ENCODE data around the gene KCNMB3. TPM values are rescaled to one million over a fixed set of nuclear protein-coding genes. Genes with fewer than 3 reads are reported as not detected.

The KCNMB3 gene
- total RNA-seq: under 0.01 and 1.4 TPM in 2 replicates

GRCh38 chr3:179250803-179251476 is at the start of gene KCNMB3:
Gene KCNMB3, minus strand, starts transcription at chr3:179251114. Its CDS starts 124 bp downstream, at chr3:179250990.

Other genes with a start within 250 kb of the KCNMB3 start
- gene ZMAT3, start 179.3 kb downstream of the KCNMB3 start, total RNA-seq: 22.8 and 49.1 TPM in 2 replicates
- 12.8 and 13.1 TPM in 2 replicates for gene PIK3CA, start 102.8 kb downstream of the KCNMB3 start, total RNA-seq
- gene ZNF639, start 71.9 kb upstream of the KCNMB3 start, total RNA-seq: 41.2 and 45.7 TPM in 2 replicates
- gene MFN1, start 96.6 kb upstream of the KCNMB3 start, total RNA-seq: 19.5 and 26.5 TPM in 2 replicates
- gene GNB4, start 200.4 kb upstream of the KCNMB3 start, total RNA-seq: 47.5 and 50.4 TPM in 2 replicates

Data from epithelial cell of alveolus of lung (primary cell).